HG03108 (cell line): ENCODE results near the gene FILIP1L.
A peak's percentile ranks its signal among the peaks of the same experiment; 100 is the strongest.

Experiments used
- ATAC-seq: cut with Tn5 transposase; IDR thresholded peaks from one replicate; pipeline ENCODE4 v1.9.1; 2021; ENCODE audit warnings: moderate library complexity; ENCODE audit not compliant: unreplicated experiment

Gene FILIP1L

GRCh38 chr3:99900248-99900647 is 214.1 kb downstream of the FILIP1L start:
- no peak for ATAC-seq

- no peak for ATAC-seq
Observed at GRCh38 chr3:99899603-99900002, 214.7 kb downstream of the FILIP1L start.

GRCh38 chr3:99896482-99896881 is 217.8 kb downstream of the FILIP1L start:
- no peak for ATAC-seq

GRCh38 chr3:99895703-99896441 is 218.4 kb downstream of the FILIP1L start:
- ATAC-seq: no peak

GRCh38 chr3:99895131-99895696 is 219.1 kb downstream of the FILIP1L start:
- ATAC-seq: no peak

GRCh38 chr3:99892332-99892731 is 222.0 kb downstream of the FILIP1L start:
- no peak for ATAC-seq

GRCh38 chr3:99891610-99892285 is 222.6 kb downstream of the FILIP1L start:
- ATAC-seq: no peak

- no peak for ATAC-seq
Observed at GRCh38 chr3:99885851-99886250, 228.4 kb downstream of the FILIP1L start.

GRCh38 chr3:99885085-99885484 is 229.2 kb downstream of the FILIP1L start:
- no peak for ATAC-seq

- ATAC-seq: no peak
Observed at GRCh38 chr3:99884484-99884883, 229.8 kb downstream of the FILIP1L start.

GRCh38 chr3:99883693-99884092 is 230.6 kb downstream of the FILIP1L start:
- ATAC-seq: no peak

- no peak for ATAC-seq
Observed at GRCh38 chr3:99883138-99883461, 231.2 kb downstream of the FILIP1L start.

- ATAC-seq: no peak
Observed at GRCh38 chr3:99882436-99883137, 231.7 kb downstream of the FILIP1L start.

- no peak for ATAC-seq
Observed at GRCh38 chr3:99881121-99881524, 233.2 kb downstream of the FILIP1L start.

GRCh38 chr3:99879275-99879674 is 235.0 kb downstream of the FILIP1L start:
- no peak for ATAC-seq

- ATAC-seq: peak; percentile 32
Observed at GRCh38 chr3:99878005-99878404, 236.3 kb downstream of the FILIP1L start.

- no peak for ATAC-seq
Observed at GRCh38 chr3:99877031-99877579, 237.2 kb downstream of the FILIP1L start.

GRCh38 chr3:99875929-99876841 is 238.1 kb downstream of the FILIP1L start:
- ATAC-seq: peak; percentile 89

- ATAC-seq: peak; percentile 10
Observed at GRCh38 chr3:99875581-99875928, 238.7 kb downstream of the FILIP1L start.

- ATAC-seq: no peak
Observed at GRCh38 chr3:99874237-99875002, 239.9 kb downstream of the FILIP1L start.
